H1 (cell line): ENCODE measurements around the gene RSPH6A. TPM values are rescaled to one million over a fixed set of nuclear protein-coding genes. Genes with fewer than 3 reads are reported as not detected.

Experiments
- BRCA1 ChIP-seq: IDR thresholded peaks from 2 replicates; pipeline ENCODE4 v1.6.1; 2012; ENCODE audit warnings: low read depth, low read length, improper control_type of control experiment
- CEBPB ChIP-seq: IDR thresholded peaks from 2 replicates; pipeline ENCODE4 v1.6.1; 2012; ENCODE audit warnings: low read depth, low read length
- CHD2 ChIP-seq: IDR thresholded peaks from 2 replicates; pipeline ENCODE4 v1.6.1; 2012; ENCODE audit warnings: low read length, improper control_type of control experiment
- GTF2F1 ChIP-seq: IDR thresholded peaks from 2 replicates; pipeline ENCODE4 v1.6.1; 2012; ENCODE audit warnings: low read depth, low read length, improper control_type of control experiment, borderline replicate concordance
- RBBP5 ChIP-seq: IDR thresholded peaks from 2 replicates; pipeline ENCODE4 v1.7.1; 2012; ENCODE audit warnings: low read depth, mild to moderate bottlenecking, inconsistent platforms, low read length, moderate library complexity, borderline replicate concordance
- RFX5 ChIP-seq: IDR thresholded peaks from 2 replicates; pipeline ENCODE4 v1.6.1; 2011; ENCODE audit warnings: low read depth, low read length, improper control_type of control experiment, borderline replicate concordance
- SIX5 ChIP-seq: IDR thresholded peaks from 2 replicates; pipeline ENCODE4 v1.6.1; 2011; ENCODE audit warnings: mild to moderate bottlenecking, low read depth, low read length
- polyA plus RNA-seq, 7 experiments: library from polyadenylated mRNA; depleted of rRNA in 3 of 7; stranded (reverse) in 5 of 7; unstranded in 2 of 7; fragments of >200 nt in 5 of 7; fragments of 200-250 nt in 2 of 7; gene quantifications; 1 replicate in 5 of 7; 2 replicates in 1 of 7; 4 replicates in 1 of 7; pipeline versions ENCODE4 v1.2.1 to v1.2.3, GENCODE V29; 2011 to 2013; ENCODE audit warnings: missing spikeins in 2 of 7, mixed read lengths in 2 of 7
- total RNA-seq: library from RNA; stranded (reverse); fragmentation: NEBNext Ultra II Directional; extraction: Animal tissue kit (Norgen Biotek cat#: 25700); gene quantifications from 2 replicates; pipeline ENCODE4 v1.2.1, GENCODE V29; 2021

RSPH6A gene
- total and polyA plus RNA-seq, 2 of the 8 experiments (the other 6 are each of a cell fraction or from before 2014, with no cell fraction given): 0.05 to 0.19 TPM

DNA sequence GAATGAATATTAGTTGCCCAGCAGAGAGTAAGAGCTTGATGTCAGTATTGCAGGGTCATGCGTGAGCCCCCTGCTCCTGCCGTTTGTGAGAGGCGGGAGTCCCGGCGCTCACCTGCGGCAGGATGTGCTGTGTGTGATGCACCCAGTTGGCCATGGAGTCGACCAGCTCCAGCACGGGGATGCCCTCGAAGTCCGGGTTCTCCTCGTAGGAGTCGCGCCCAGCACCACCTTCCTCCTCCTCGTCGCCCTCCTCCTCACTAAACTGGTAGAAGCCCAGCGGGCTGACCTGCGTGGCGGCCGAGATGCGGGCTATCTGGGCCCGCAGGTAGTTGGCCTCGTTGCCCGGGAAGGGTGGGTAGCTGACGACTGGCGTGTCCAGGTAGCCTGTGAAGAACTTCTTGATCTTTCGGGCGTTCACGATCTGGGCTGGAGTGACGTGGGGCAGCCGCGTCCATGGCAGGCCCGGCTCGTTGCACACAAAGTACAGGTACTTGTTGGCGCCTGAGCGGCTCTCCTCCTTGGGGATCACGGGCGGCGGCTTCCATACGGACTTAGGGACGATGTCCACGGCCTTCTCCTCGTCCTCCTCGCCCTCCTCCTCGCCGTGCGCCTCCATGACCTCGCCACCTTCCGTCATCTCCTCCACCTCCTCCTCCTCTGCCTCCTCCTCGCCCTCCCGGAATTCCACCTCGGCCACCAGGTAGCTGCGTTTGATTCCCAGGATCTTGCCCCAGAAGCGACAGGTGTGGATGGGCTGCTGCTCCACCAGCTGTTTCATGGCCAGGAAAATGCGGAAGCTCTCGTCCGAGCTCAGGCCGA lies 10.8 kb downstream of the RSPH6A start (continued):
- TF ChIP-seq SIX5: no peak
- no peak for TF ChIP-seq RBBP5
- no peak for TF ChIP-seq BRCA1
- TF ChIP-seq CEBPB: no peak
- no peak for TF ChIP-seq RFX5
- TF ChIP-seq CHD2: no peak
- TF ChIP-seq GTF2F1: no peak
